GM21367 (cell line): ENCODE measurements around the gene RGS19.

ENCODE experiments used
- ATAC-seq: cut with Tn5 transposase; IDR thresholded peaks from one replicate; pipeline ENCODE4 v1.9.1; 2021; ENCODE audit not compliant: unreplicated experiment

Gene RGS19

DNA sequence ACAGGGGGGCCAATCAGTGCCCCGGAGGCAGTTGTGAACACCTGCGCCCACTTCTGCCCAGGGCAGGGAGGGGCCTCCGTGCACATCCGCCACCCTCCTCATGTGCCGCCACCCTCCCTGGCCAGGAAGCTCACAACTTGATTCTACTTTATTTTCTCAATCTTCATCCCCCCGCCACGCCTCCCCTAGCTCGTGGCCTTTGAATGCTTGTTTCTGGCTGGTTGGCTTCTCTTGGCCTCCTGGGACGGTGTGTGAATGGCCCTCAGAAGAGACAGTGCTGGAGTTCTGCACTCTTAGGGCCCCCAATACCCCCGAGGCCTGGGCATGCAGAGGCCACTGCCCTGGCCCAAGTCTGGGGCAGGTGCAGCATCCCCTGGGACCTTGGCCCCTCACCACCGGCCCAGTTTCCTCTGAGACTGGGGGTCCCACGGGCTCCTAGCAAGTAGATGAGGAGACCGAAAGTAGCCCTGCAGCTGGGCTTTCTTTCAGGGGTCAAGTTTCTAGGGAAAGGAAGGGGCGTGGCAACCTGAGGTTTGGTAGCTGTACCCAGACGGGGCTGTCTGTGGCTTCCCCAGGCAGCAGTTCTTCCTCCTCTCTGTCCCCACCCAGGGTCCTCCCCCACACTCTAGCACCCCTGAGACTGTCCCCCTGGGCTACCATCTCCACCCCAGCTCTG, 1.3 kb downstream of the RGS19 start:
- no peak for ATAC-seq

DNA sequence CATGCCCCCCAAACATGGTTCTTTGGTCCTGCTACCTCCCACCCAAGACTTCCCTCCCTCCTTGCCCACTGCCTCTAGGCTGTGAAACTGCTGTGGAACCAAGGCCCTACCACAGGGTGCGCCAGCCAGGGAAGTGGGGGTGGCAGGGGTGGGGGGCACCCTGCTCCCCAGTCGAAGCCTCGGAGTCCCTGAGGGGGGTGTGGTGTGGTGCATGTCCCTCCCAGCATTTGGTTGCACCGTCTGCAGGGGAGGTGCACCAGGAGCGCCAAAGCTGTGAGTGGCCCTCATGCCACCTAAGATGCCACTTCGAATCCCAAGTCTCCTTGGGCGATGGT, 1.8 kb downstream of the RGS19 start:
- ATAC-seq, result no peak

DNA sequence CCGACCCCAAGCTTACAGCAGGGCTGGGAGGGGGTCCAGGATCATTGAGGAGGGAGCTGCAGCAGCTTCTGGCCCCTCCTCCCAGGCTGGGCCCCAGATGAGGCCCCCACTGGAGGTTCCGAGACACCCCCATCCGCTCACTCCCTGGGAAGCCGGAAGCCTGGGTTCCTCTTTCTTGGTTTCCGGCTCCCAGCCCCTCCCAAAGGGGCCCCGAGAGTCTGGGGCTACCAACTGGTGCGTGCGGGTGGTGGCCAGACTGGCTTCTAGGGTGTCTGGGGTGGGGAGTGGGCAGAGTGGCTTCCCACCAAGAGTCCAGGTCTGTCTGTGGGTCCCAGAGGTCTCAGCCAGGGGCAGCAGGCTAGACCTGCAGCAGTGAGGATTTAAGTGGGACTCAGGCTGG, 2.2 kb downstream of the RGS19 start:
- ATAC-seq, result no peak

DNA sequence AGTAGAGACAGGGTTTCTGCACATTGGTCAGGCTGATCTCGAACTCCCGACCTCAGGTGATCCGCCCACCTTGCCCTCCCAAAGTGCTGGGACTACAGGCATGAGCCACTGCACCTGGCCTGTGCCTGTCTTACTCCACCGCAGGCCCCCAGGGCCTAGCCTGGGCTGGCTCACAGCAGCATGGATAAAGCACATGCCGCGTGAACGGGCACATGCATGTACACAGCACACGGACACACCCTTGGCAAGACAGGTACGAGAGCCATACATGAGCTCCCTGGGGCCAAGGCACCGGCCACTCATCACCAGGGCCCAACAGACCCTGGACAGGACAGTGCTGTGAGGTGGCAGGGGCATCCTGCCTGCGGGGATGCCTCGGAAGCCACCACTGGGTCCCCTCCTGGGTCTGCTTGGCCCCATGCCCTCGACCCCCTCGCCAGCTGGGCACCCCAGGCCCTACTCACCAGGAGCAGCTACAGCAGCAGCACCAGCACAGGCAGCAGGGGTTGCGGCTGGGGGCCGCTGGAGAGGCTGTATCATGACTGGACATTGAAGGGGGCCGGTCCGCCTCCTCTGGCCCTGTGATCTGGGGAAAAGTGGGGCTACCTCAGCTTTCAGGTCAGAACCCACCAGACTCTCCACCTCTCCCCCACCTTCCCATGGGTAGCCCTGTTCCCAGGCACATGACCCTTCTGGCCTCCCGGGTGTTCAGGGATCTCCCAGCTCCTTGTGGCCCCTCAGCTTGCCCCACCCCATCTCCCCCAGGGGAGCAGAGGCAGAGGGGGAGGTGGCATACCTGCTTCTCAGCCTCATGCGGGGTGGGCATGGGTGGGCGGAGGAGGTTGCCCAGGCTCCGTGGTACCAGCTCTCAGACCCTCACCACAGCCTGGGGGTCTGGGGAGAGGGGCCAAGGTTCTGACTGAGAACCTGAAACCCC, 3.0 kb downstream of the RGS19 start:
- ATAC-seq, result no peak

DNA sequence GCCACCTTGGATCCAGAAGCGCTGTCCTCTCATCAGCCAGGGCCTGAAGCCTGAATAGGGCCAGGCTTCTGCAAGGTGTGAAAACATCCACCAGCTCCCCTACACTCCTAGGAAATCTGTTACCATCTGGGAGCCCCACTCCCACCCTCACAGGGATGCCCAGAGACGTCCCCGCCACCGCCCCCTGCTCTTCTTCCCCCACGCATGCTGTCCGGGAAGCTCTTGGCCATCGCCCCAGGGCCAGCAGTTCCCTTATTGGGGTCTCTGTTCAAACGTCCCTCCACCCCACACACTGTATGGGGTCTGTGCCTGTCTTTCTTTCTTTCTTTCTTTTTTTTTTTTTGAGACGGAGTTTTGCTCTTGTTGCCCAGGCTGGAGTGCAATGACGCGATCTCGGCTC, 3.8 kb downstream of the RGS19 start:
- ATAC-seq, result no peak

DNA sequence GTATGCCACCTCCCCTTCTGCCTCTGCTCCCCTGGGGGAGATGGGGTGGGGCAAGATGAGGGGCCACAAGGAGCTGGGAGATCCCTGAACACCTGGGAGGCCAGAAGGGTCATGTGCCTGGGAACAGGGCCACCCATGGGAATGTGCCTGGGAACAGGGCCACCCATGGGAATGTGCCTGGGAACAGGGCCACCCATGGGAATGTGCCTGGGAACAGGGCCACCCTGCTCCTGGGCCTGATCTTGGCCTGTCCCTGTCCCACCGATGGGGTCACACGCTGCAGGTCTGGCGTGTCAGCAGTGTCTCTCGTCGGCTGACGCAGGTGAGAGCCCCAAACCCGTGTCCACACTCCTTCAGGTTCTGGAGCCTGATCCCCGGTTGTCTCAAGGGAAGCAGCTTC, 4.4 kb downstream of the RGS19 start:
- no peak for ATAC-seq

DNA sequence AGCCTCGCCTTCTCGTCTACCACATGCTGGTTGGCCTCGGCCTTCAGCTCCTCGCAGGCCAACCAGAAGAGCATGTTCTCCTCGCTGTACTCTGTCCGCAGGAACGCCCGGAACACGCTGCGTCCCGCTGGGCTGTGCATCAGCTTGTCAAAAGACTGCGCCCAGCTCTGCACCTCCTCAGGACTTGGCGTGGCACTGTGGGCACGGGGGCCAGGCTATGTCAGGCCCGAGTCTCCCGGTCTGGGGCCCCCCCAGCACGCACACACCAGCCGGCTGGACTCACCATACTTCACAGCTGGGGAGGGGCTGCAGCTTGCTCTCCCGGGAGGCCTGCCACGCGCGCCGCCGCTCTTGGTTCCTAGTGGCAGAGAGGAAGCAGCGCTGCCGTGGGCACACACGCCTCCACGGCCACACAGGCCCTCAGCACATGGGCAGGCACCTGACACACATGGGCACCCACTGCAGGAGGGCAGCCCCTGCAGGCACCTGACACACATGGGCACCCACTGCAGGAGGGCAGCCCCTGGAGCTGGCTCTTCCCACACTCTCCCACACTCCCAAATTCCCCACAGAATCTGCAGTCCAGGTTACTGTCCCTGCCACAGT, 5.0 kb downstream of the RGS19 start:
- ATAC-seq, result no peak

DNA sequence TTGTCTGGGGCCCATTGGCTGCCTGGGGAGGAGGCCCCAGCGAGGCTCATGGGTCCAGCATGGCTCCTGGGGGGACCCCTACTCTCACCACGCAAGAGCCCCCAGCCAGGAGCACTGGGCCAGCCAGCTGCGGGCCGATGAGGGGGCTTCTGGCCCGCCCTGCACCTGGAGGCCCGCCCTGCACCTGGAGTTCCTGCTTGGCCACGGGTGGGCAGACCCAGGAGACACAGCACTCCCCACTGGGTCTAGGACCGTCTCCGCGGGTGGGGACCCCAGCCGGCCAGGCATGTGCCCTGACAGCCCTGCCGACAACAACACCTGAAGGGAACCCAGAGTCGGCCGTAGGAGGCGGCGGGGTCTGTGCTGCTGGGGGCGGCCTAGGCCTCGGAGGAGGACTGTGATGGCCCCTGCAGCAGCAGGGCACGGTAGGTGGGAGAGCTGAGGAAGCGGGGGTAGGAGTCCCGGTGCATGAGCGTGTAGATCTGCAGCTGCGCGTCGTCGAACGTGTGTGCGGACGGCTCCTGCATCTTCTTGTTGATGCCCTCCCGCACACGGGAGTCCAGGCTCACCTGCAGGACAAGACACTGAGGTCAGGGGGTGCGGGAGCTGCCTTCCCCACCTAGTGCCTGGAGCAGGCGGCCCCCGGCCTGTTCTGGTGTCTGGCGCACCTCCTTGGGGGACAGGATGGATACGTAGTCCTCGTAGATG, 5.7 kb downstream of the RGS19 start:
- no peak for ATAC-seq

DNA sequence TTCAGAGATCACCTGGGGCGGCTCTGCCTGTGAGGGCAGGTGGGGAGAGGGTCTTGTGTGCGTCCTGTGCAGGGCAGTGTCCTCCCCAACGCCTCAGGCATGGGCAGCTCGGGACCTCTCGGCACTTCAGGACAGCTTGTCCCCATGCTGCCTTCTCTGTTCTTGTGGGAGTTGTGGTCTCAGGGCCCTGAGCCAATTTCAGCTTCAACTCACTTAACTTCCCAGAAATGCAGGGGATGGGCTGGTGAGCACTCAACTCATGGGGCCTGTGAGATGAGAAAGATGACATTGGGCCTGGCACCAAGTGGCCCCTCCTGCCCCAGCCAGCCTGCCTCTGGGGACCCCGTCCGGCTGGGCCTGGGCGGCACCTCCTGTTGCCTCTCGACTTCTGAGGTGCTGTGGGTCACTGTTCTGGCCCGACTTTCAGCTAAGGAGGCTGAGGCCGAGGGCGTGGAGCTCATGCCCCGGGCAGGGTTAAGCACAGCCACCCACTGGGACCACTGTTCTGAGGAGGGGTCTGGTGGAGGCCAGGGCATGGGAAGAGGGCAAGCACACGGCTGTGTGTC, 6.7 kb downstream of the RGS19 start:
- ATAC-seq, result no peak

DNA sequence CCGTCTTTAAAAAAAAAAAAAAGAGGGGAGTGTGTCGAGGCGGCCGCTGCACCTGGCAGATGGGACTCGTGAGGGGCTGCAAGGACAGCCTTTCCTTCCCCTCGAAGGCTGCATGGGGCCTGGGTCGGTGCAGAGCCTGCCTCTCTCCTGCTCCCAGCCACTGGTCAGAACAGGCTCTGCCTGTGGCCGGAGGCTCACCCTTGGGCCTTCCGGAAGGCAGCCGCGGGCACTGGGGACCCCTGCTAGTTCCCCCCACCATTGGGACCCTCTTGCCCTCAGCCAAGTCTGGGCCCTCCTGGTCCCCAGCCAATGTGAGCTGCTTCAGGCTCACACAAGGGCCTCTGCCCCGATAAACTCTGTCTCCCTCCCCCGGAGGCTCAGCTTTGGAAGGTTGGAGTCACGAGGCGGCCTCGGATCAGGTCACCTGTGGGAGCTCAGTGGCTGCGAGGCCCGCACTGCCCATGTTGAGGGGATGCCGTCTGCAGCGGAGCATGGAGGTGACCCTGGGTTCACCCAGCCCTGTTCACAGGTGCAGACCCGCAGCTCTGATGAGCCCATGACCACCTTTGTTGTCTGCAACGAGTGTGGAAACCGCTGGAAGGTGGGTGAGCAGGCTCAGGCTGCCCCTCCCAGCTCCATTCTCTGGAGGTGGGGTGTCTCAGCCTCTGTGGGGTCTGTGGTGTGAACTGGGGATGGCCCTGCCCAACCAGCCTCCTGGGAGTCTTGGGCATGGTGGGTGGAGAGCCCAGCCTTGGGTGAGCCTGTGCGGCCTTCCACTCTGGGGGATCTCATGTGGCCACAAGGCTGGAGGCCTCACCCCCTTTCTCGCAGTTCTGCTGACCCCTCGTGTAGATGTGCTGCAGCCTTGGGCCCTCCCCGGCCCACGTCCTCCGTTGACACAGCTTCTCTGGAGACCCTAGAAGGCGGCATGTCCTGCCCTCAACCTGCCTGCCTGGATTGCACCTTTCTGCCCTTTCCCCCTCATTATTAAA, 7.7 kb downstream of the RGS19 start:
- no peak for ATAC-seq

DNA sequence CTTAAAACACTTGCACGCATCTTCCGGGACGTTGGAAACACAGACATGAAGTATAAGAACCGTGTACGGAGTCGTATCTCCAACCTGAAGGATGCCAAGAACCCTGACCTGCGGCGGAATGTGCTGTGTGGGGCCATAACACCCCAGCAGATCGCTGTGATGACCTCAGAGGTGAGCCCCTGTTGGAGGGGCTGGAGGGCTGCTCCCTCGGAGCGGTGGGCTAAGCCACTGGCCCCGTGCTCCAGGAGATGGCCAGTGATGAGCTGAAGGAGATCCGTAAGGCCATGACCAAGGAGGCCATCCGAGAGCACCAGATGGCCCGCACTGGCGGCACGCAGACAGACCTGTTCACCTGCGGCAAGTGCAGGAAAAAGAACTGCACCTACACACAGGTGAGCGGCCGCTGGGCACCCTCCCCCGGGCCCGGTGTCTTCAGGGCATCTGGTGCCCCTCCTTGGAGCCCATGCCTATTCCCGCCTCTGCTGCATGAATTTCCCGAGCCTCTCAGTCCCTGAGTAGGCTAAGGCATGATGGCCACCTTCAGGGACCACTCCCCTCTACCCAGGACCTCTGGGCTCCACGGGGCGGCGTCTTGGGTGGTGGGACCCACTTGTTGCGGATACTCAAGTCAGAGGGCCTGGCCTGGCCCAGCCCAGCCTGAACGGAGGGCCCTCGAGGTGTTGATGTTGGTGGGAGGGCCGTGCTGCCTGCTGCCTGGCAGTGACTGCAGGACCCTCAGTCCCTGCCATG, 8.9 kb downstream of the RGS19 start:
- ATAC-seq, result no peak

DNA sequence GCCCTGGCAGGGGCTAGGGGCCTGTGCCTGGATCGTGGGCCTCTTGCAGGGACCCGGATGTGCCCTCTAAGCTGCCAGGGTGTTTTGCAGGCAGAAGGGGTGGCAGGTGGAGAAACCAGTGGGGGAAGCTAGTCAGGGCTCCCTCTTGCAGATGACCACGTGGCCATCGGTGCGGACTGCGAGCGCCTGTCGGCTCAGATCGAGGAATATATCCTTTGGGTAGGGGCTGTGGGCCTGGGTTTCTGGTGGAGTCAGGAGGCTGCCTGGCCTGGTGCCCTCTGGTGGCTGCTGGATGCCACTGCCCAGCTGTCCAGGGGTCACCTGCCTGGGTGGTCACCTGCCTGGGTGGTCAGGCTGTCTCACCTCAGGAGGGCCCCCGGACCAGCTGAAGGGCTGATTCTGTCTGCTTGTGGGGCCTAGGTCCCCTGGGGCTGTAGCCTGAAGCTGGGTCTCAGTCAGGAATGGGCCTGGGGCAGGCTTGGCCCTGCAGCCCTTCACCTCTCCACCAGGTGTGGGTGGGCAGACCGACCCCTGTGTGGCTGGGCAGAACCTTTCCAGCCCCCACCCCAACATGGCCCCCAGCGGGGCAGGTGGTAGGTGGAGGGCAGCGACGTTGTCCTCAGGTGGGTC, 9.6 kb downstream of the RGS19 start:
- ATAC-seq, result no peak

DNA sequence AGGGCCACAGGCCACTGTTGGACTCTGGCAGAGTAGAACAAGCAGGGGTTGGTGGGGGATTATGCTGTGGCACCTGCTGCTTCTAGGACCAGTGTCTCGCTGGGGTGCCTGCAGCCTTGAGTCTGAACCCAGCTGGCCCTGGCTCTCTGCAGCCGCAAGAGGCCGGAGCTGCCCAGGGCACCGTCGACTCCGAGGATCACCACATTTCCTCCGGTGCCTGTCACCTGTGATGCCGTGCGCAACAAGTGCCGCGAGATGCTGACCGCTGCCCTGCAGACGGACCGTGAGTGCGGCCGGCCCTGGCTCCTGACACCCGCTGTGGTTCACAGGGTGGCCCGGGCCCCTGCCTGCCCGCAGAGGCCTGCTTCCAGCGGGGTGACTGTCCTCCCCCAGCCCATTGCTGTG, 10.1 kb downstream of the RGS19 start:
- no peak for ATAC-seq

DNA sequence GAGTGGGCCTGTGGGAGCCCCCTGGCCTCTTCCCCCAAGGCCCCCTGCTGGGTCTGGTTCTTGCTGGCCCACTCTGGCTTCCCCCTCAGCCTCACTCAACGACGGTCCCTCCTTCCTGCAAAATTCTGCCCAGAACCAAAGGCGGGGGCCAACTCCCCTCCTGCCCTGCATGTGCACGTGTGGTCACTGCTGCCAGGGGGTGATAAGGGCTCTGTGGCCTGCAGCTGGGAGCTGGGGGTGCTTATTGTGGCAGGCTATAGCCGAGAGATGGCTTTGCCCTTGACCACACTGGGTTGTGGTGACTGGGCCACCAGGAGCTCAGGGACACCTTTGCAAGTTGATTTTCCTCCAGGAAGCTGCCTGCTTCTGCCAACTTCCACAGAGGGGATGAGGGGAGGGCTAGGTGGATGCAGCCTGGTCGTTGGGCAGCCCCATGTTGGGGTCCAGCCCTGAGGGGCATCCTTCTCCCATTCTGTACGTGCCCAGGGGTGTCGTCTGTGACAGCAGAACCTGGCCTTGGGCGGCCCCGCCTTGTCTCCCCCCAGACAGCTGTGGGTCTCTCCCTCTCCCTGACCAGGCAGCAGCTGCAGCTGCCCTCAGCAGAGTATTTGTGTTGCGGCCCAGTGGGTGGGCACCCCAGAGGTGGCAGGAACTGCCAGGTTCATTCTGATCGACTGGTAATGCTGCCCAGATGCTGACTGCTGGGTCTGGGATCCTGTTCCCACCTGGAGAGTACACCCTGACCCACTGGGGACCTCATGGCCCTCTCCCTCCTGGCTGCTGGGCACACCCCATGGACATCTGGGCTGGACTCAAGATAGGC, 10.7 kb downstream of the RGS19 start:
- ATAC-seq, result no peak

DNA sequence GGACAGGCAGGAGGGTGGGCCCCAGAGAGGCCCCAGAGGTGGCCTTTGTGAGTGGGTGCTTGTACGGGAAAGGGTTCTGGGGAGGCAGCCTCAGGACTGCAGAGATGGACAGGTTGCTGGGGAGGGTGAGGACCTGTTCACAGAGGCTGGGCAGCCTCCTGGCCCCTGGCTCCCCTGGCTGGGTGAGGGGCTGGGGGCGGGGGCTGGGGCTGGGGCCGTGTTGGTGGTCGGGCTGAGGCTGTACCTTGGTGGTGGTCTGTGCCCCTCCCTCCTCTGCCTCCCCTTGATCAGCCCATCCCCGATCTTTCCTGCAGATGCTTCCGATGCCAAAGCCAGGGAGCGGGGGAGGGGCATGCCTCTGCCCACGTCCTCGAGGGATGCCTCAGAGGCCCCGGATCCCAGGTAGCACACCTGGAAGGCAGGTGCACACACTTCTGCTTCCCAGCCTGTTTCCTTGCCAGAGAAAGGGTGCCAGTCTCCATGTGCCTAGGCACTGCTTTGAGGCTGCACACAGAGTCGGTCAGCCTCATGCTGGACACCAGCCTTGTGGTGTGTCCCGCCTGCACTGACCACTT, 11.5 kb downstream of the RGS19 start:
- no peak for ATAC-seq

DNA sequence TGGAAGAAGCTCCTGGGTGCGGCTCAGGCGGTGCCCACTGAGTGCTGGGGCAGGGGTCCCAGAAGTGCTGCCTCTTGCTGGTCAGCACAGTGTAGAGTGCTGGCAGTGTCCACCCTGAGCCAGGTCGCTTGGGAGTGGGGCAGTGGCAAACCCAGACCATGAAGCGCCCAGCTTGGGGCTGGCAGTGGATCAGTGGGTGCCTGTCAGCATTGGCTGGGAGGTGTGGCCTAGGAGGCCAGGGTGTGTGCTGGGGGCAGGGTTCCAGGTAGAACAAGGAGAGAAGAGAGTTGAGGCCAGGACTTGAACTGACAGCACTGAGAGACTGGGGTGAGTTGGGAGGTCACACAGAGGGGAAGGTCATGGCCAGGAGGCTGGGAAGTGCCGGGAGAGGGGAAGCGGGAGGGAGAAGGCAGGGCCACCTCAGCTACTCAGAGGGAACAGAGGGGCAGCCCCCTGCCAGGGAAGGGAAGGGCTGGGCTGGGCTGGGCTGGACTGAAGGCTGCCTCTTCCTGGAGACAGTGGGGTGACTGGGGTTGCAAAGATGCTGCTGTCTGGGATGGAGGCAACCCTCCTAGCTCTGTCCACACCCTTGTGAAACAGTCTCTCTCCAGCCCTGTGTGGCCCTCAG, 12.2 kb downstream of the RGS19 start:
- ATAC-seq, result no peak

DNA sequence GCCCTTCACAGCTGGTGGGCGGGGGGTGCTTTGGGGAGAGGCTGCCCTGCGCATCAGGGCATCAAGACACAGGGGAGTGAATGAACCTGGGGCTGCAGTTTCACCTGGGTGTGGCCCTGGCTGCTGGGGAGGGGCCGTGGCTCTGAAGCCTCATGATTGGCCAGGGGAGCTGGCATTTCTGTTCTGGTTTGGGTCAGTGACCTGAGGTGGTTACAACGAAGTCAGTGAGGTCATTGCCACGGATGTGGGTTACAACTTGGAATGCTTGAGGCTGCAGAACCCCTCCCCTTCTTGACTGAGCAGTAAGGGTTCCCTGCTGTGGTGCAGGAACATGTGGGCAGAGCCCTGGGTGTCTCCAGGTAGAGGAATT, 13.4 kb downstream of the RGS19 start:
- no peak for ATAC-seq
